ENCODE measurements around the gene UQCC2.

The UQCC2 gene

GRCh38 chr6:33671744-33672072 lies 39.8 kb downstream of the UQCC2 start:
- DNase-seq = no peak

DNA sequence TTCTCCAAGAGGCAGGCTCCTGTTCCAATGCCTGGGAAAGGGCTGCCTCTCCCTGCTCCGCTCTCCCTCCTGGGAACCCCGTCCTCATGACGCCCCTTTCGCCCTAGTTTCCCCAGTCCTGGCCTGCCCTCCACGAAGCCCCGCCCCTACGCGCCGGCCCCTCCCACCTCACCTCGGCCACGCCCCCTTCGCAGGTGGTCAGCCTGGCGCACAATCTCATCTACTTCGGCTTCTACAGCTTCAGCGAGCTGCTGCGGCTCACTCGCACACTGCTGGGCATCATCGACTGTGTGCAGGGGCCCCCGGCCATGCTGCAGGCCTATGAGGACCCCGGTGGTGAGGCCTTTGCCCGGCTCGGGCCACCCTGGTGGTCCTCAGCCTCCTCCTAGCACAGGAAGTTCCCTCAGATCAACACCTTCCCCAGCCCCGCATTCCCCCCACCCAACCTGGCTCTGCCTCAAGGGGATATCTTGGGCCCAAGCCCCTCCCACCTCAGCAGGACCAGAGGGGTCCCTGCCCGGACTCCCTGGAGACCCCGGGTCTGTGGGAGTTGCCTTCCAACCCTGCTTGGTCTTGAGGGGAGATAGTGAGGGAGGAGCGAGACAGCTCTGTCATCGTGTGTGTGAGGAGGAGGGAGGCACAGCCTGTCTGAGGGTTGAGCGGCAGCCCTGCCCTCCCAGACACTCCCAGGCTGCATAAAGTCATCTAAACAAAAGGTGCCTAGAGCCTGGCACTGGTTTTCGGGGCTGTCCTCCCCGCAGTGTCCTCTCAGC lies 40.3 kb downstream of the UQCC2 start:
- no peak for DNase-seq

- no peak for DNase-seq
Measured at GRCh38 chr6:33670086-33670660, 41.3 kb downstream of the UQCC2 start.

GRCh38 chr6:33668914-33669313 lies 42.6 kb downstream of the UQCC2 start:
- no peak for DNase-seq

GRCh38 chr6:33668328-33668727 lies 43.2 kb downstream of the UQCC2 start:
- no peak for DNase-seq

- DNase-seq = no peak
Measured at GRCh38 chr6:33667776-33668175, 43.7 kb downstream of the UQCC2 start.

DNA sequence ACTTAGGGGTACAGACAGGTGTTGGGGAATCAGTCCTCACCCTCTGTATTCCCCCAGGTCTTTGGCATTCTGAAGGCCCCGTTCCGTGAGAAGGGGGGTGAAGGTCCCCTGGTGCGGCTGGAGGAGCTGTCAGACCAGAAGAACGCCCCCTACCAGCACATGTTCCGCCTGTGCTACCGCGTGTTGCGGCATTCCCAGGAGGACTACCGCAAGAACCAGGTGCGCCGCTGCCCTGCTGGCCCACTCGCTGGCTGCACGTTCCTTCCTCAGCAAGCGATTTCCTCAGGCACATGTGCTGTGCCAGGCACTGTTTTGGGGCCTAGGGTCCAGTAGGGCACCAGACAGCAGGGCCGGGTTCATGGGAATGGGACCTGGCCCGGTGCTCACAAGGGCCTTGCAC lies 44.4 kb downstream of the UQCC2 start:
- no peak for DNase-seq

- no peak for DNase-seq
Measured at GRCh38 chr6:33665957-33666356, 45.5 kb downstream of the UQCC2 start.

- no peak for DNase-seq
Measured at GRCh38 chr6:33664506-33665057, 46.9 kb downstream of the UQCC2 start.

DNA sequence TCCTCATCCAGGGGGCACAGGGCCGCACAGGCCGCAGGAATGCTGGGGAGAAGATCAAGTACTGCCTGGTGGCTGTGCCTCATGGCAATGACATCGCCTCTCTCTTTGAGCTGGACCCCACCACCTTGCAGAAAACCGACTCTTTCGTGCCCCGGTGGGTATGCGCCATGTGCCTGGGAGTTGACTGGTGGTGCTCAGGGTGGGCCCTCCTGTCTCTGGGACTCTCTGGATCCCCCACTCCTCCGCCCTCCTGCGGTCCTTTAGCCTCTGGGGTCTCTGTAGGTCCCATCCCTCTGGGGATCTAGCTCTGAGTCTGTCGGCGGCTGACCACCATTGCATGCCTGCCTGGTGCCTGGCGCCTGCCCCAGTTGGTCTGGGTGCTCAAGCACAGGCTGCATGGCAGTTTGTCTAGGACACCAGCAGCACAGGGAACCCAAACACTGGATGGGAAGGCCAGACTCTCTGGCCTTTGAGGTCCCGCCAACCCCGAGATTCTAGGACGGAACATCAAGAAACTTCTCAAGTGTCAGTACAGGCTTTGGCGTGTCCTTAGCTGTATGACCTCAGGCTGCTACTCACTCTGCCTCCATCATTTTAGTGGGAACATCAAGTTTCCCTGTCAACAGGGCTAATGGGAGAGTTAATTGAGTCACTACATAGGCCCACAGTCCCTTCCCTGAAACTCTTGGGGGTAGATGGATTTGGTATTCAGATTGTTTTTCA lies 47.6 kb downstream of the UQCC2 start:
- DNase-seq = no peak

DNA sequence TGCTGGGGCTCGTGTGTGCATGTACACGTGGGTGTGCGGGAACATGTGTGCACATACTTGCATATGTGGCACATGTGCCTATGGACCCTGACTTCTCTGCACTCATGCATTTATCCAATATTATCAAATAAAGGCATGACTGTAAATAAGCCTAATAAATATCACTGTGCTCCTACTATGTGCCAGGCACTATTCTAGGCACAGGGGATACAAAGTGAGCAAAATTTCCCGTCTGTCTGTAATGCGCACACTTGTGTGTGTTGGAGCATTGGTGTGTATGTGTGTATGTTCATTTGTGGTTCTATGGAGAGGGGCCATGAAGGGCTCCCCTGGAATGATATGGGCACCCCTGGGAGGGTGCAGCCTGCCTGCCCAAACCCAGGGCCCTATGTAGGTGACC lies 48.5 kb downstream of the UQCC2 start:
- no peak for DNase-seq

- DNase-seq = no peak
Measured at GRCh38 chr6:33662318-33662717, 49.2 kb downstream of the UQCC2 start.

GRCh38 chr6:33661106-33661838 lies 50.2 kb downstream of the UQCC2 start:
- no peak for DNase-seq

DNA sequence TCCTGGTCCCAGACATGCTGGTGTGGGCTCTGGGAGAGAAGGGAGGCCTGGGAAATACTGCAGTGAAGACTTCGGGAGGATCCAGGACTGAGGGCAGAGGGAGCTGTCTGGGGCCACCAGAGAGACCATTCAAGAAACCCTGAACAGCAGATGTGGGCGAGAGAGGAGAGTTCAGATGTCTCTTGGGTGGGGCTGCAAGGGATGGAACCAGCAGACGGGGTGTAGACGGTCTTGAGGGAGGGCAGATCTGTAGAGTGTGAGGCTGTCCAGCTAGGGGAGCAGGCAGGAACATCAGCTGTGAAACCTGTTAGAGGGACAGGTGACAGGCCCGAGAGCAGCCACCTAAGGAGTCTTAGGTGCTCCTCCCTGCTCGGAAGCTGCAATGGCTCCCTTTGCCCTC lies 51.5 kb downstream of the UQCC2 start:
- DNase-seq = no peak

- DNase-seq = no peak
Measured at GRCh38 chr6:33658982-33659689, 52.4 kb downstream of the UQCC2 start.

DNA sequence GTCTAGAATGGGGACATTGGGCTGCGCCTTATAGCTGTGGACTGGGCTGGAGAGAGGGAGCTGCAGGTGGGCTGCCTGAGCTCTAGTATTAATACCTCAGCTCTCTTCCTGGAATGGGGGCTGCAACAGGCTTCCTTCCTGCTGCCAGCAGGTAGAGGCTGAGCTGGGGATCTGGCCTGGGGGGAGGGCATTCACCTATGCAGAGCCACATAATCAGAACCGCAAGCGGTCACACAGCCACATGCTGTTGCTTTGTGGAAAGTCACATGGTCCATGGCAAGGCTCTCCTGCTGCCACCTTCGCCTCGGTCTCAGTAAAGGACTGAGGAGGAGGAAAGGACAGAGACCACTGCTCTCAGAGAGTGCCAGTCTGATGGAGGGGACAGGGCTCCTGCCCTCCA lies 54.7 kb downstream of the UQCC2 start:
- no peak for DNase-seq

DNA sequence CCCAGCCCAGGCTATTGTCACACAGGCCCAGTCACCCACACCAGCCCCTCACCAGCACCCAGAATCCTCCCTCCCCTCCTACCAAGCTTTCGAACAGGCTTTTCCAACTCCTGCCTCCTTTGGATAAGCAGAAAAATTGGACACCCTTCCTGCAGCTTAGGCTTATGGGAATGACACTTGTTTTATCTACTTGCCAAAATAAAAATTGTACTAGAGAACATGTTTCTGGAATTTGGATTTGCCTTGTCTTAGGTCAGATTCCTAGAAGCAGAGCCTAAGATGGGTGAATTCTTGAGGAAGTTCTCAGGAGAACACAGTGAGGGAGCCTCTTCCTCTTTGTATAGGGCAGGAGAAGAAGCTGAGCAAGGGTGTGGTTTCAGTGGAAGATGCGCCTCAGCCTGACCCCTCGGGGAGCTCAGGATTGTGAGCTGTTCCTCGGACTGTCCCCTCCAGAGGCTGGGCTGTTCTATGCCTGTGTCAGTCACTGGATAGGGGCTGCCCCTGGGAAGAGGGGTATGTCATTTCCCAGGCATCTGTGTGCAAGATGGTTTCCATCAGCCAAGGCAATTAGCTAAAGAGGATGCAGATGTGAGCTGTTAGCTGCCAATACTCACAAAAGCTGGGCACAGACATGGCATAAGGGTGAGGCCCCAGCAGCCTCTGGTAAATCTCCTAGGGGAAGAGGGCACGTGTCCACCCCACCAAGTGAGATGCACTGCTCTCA lies 56.5 kb downstream of the UQCC2 start:
- no peak for DNase-seq

GRCh38 chr6:33652002-33652401 lies 59.5 kb downstream of the UQCC2 start:
- no peak for DNase-seq

DNA sequence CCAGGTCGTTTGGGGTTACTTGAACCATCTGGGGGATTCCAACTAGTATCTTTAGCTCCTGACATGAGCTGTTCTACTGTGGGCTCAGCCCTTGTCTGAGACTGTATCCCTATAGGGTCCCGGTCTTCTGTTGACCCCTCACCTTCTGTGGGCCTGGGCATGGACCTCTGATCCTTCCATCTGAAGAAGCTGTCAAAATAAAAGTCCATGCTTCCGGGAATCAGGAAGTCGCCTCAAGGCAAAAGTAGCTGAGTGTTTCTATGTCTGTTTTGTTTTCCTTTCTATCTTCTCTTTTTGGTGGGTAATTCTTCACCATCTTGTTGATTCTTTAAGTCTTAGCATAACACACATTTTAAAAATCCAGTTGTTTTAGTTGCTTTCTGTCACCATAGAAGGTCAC lies 60.1 kb downstream of the UQCC2 start:
- no peak for DNase-seq
